Measurements from ENCODE around the gene CD8A. TPM values are rescaled to one million over a fixed set of nuclear protein-coding genes. Genes with fewer than 3 reads are reported as not detected.

Gene CD8A
- total and polyA plus RNA-seq, 3 experiments from 2014 or later, result 359 to 924 (median 363) TPM

GRCh38 chr2:86808315-86809161 lies 17.8 kb upstream of the CD8A start:
- H3K4me1 Mint-ChIP-seq, result peaks cover 72 to 84% (median 75%) of the 10 kb centered on the region in 3 donors
- ChIA-PET POLR2A (interaction anchor here (1.3 to 7.2 kb wide), 9 partner anchors 9 to 43 kb away, joined by 3 to 139 read pairs (median 7); partner anchors contain the start of gene CD8A), CTCF (interaction anchor here (0.7 to 8.7 kb wide), 15 partner anchors 9 to 367 kb away, joined by 3 to 132 read pairs (median 8); partner anchors contain the start of genes CD8A, CD8B and KDM3A)
- Histone ChIP-seq H3K27ac (ENCODE audit: low read depth, low read length) (peak overlapping the region; percentile 78), H3K4me1 (ENCODE audit: insufficient read depth, low read length) (peaks cover 38% of the 10 kb centered on the region), H3K27me3 (ENCODE audit: insufficient read depth, low read length, poor library complexity, severe bottlenecking) (no peaks in the 10 kb centered on the region), H3K9me3 (ENCODE audit: low read length) (no peaks in the 10 kb centered on the region), H3K4me3 (ENCODE audit: low read length) (peak overlapping the region; percentile 71), H3K36me3 (ENCODE audit: insufficient read depth, low read length) (no peaks in the 10 kb centered on the region)
- peak overlapping the region; percentile 91 to 100 (median 98) for H3K27ac Mint-ChIP-seq
- DNase-seq, result peak; percentile 92 to 99 (median 95)
- peak overlapping the region; percentile 85 to 99 (median 92) for H3K4me3 Mint-ChIP-seq
- H3K27me3 Mint-ChIP-seq, result no peaks in the 10 kb centered on the region
- H3K36me3 Mint-ChIP-seq, result peaks cover 0 to 46% (median 3%) of the 10 kb centered on the region in 3 donors
- H3K9me3 Mint-ChIP-seq, result no peaks in the 10 kb centered on the region

GRCh38 chr2:86807468-86808275 lies 17.0 kb upstream of the CD8A start:
- peaks cover 0 to 37% (median 2%) of the 10 kb centered on the region in 3 donors for H3K36me3 Mint-ChIP-seq
- Histone ChIP-seq H3K27ac (ENCODE audit: low read depth, low read length) (peak overlapping the region; percentile 78), H3K36me3 (ENCODE audit: insufficient read depth, low read length) (no peaks in the 10 kb centered on the region), H3K27me3 (ENCODE audit: insufficient read depth, low read length, poor library complexity, severe bottlenecking) (no peaks in the 10 kb centered on the region), H3K4me1 (ENCODE audit: insufficient read depth, low read length) (peaks cover 35% of the 10 kb centered on the region), H3K9me3 (ENCODE audit: low read length) (no peaks in the 10 kb centered on the region), H3K4me3 (ENCODE audit: low read length) (peak overlapping the region; percentile 71)
- DNase-seq, result peak; percentile 60 to 86 (median 75)
- H3K4me3 Mint-ChIP-seq, result peak overlapping the region; percentile 85 to 99 (median 92)
- peak overlapping the region; percentile 91 to 100 (median 98) for H3K27ac Mint-ChIP-seq
- H3K9me3 Mint-ChIP-seq, result no peaks in the 10 kb centered on the region
- H3K27me3 Mint-ChIP-seq, result no peaks in the 10 kb centered on the region
- CTCF ChIA-PET, result interaction anchor here (0.7 to 8.7 kb wide), 12 partner anchors 9 to 366 kb away, joined by 3 to 132 read pairs (median 11); partner anchors contain the start of genes CD8A and KDM3A
- H3K4me1 Mint-ChIP-seq, result peaks cover 67 to 81% (median 72%) of the 10 kb centered on the region in 3 donors
- POLR2A ChIA-PET, result interaction anchor here (0.6 to 7.2 kb wide), 12 partner anchors 10 to 367 kb away, joined by 3 to 139 read pairs (median 6); partner anchors contain the start of genes CD8A and KDM3A

- Mint-ChIP-seq H3K4me1 (peaks cover 61 to 75% (median 66%) of the 10 kb centered on the region in 3 donors), H3K27ac (peak overlapping the region; percentile 91 to 100 (median 98))
These were observed 16.4 kb upstream of the CD8A start for GRCh38 chr2:86807133-86807467.

GRCh38 chr2:86806059-86806857 lies 15.5 kb upstream of the CD8A start:
- Histone ChIP-seq H3K27me3 (ENCODE audit: insufficient read depth, low read length, poor library complexity, severe bottlenecking) (no peaks in the 10 kb centered on the region), H3K4me3 (ENCODE audit: low read length) (peak overlapping the region; percentile 34), H3K9me3 (ENCODE audit: low read length) (no peaks in the 10 kb centered on the region), H3K4me1 (ENCODE audit: insufficient read depth, low read length) (peaks cover 31% of the 10 kb centered on the region), H3K36me3 (ENCODE audit: insufficient read depth, low read length) (no peaks in the 10 kb centered on the region), H3K27ac (ENCODE audit: low read depth, low read length) (peak overlapping the region; percentile 49)
- H3K27ac Mint-ChIP-seq, result peak overlapping the region; percentile 91 to 100 (median 98)
- H3K9me3 Mint-ChIP-seq, result no peaks in the 10 kb centered on the region
- H3K36me3 Mint-ChIP-seq, result peaks cover 0 to 24% (median 2%) of the 10 kb centered on the region in 3 donors
- ChIA-PET POLR2A (interaction anchor here (1.3 to 7.2 kb wide), 6 partner anchors 8 to 365 kb away, joined by 3 to 139 read pairs (median 61); partner anchors contain the start of genes CD8A and KDM3A), CTCF (interaction anchor here (2.0 to 8.7 kb wide), 6 partner anchors 13 to 365 kb away, joined by 11 to 132 read pairs (median 110); partner anchors contain the start of genes CD8A and KDM3A)
- peaks cover 52 to 67% (median 58%) of the 10 kb centered on the region in 3 donors for H3K4me1 Mint-ChIP-seq
- peak overlapping the region; percentile 85 to 99 (median 92) for H3K4me3 Mint-ChIP-seq
- DNase-seq, result no peak
- no peaks in the 10 kb centered on the region for H3K27me3 Mint-ChIP-seq

More at GRCh38 chr2:86807133-86807467, 16.4 kb upstream of the CD8A start:
- H3K27me3 ChIP-seq (ENCODE audit: insufficient read depth, low read length, poor library complexity, severe bottlenecking), result no peaks in the 10 kb centered on the region
- no peak for DNase-seq
- peaks cover 33% of the 10 kb centered on the region for H3K4me1 ChIP-seq (ENCODE audit: insufficient read depth, low read length)
- H3K27ac ChIP-seq (ENCODE audit: low read depth, low read length), result peak overlapping the region; percentile 78
- no peaks in the 10 kb centered on the region for H3K9me3 ChIP-seq (ENCODE audit: low read length)
- peak overlapping the region; percentile 85 to 99 (median 92) for H3K4me3 Mint-ChIP-seq
- H3K27me3 Mint-ChIP-seq, result no peaks in the 10 kb centered on the region
- H3K36me3 ChIP-seq (ENCODE audit: insufficient read depth, low read length), result no peaks in the 10 kb centered on the region
- POLR2A ChIA-PET, result interaction anchor here (0.6 to 7.2 kb wide), 10 partner anchors 9 to 366 kb away, joined by 3 to 139 read pairs (median 7); partner anchors contain the start of genes CD8A and KDM3A
- no peaks in the 10 kb centered on the region for H3K9me3 Mint-ChIP-seq
- peak overlapping the region; percentile 71 for H3K4me3 ChIP-seq (ENCODE audit: low read length)
- H3K36me3 Mint-ChIP-seq, result peaks cover 0 to 32% (median 2%) of the 10 kb centered on the region in 3 donors
- CTCF ChIA-PET, result interaction anchor here (1.0 to 8.7 kb wide), 10 partner anchors 9 to 366 kb away, joined by 3 to 132 read pairs (median 12); partner anchors contain the start of genes CD8A and KDM3A

- no peak overlapping the region for H3K4me3 Mint-ChIP-seq
- no peaks in the 10 kb centered on the region for H3K36me3 ChIP-seq (ENCODE audit: insufficient read depth, low read length)
- POLR2A ChIA-PET, result no interaction called here
- H3K9me3 Mint-ChIP-seq, result peaks cover 17 to 25% (median 20%) of the 10 kb centered on the region in 5 donors
- DNase-seq, result no peak
- peaks cover 27 to 41% (median 29%) of the 10 kb centered on the region in 3 donors for H3K4me1 Mint-ChIP-seq
- peaks cover 13% of the 10 kb centered on the region for H3K9me3 ChIP-seq (ENCODE audit: low read length)
- no peak overlapping the region for H3K27ac ChIP-seq (ENCODE audit: low read depth, low read length)
- peaks cover 14% of the 10 kb centered on the region for H3K4me1 ChIP-seq (ENCODE audit: insufficient read depth, low read length)
- no peak overlapping the region for H3K4me3 ChIP-seq (ENCODE audit: low read length)
- H3K27me3 Mint-ChIP-seq, result no peaks in the 10 kb centered on the region
- H3K27me3 ChIP-seq (ENCODE audit: insufficient read depth, low read length, poor library complexity, severe bottlenecking), result no peaks in the 10 kb centered on the region
- H3K36me3 Mint-ChIP-seq, result peaks cover 15 to 28% (median 21%) of the 10 kb centered on the region in 3 donors
- H3K27ac Mint-ChIP-seq, result peak overlapping the region in 2 of 8 donors; percentile 17 to 44
- CTCF ChIA-PET, result no interaction called here
These were observed 10.3 kb upstream of the CD8A start for GRCh38 chr2:86800856-86801567.

- H3K9me3 Mint-ChIP-seq, result peaks cover 23 to 36% (median 32%) of the 10 kb centered on the region in 5 donors
- Histone ChIP-seq H3K27ac (ENCODE audit: low read depth, low read length) (no peak overlapping the region), H3K4me1 (ENCODE audit: insufficient read depth, low read length) (peaks cover 49% of the 10 kb centered on the region), H3K9me3 (ENCODE audit: low read length) (peaks cover 13% of the 10 kb centered on the region), H3K36me3 (ENCODE audit: insufficient read depth, low read length) (peaks cover 3% of the 10 kb centered on the region), H3K27me3 (ENCODE audit: insufficient read depth, low read length, poor library complexity, severe bottlenecking) (peaks cover 3% of the 10 kb centered on the region), H3K4me3 (ENCODE audit: low read length) (peak overlapping the region; percentile 33)
- H3K36me3 Mint-ChIP-seq, result peaks cover 23 to 53% (median 32%) of the 10 kb centered on the region in 3 donors
- H3K4me3 Mint-ChIP-seq, result peak overlapping the region; percentile 80 to 96 (median 82)
- peak overlapping the region; percentile 91 to 100 (median 100) for H3K27ac Mint-ChIP-seq
- ChIA-PET POLR2A (interaction anchor here (1.0 to 8.5 kb wide), 5 partner anchors 9 to 31 kb away, joined by 3 to 139 read pairs (median 10); no protein-coding TSS in a partner anchor), CTCF (interaction anchor here (0.7 to 8.5 kb wide), 7 partner anchors 9 to 172 kb away, joined by 3 to 124 read pairs (median 3); no protein-coding TSS in a partner anchor)
- H3K27me3 Mint-ChIP-seq, result no peaks in the 10 kb centered on the region
- DNase-seq, result peak in 4 of 5 donors; percentile 24 to 66 (median 65)
- peaks cover 53 to 64% (median 55%) of the 10 kb centered on the region in 3 donors for H3K4me1 Mint-ChIP-seq
These were observed 4.1 kb upstream of the CD8A start for GRCh38 chr2:86794861-86795260.

Measured in CD8-positive, alpha-beta memory T cell (primary cell).